Measurements from ENCODE around the gene CEP57. TPM values are rescaled to one million over a fixed set of nuclear protein-coding genes. Genes with fewer than 3 reads are reported as not detected.
"Not testable (repeated sequence)": the region's sequence is repeated elsewhere in the genome, so short reads cannot be mapped to it uniquely, and the experiment has no call there.

The CEP57 gene
- total RNA-seq, 1 experiment from 2014 or later, result 58.0 TPM

- not testable (repeated sequence) for H3K4me2 ChIP-seq (ENCODE audit: insufficient read depth, insufficient read length, low read length); H3K23ac ChIP-seq (ENCODE audit: insufficient read length, low read depth, low read length); H3K79me1 ChIP-seq (ENCODE audit: insufficient read depth, low read depth, low read length, poor library complexity, severe bottlenecking); H4K91ac ChIP-seq (ENCODE audit: insufficient read length, low read depth, low read length); H3K27ac Mint-ChIP-seq; H3K27ac ChIP-seq (ENCODE audit: insufficient read length, low read depth, low read length); H3K9ac ChIP-seq (ENCODE audit: extremely low read depth, insufficient read length, low read length); H3K79me2 ChIP-seq (ENCODE audit: insufficient read depth, low read length); H4K20me1 ChIP-seq (ENCODE audit: control insufficient read depth, insufficient read depth, insufficient read length); H2BK12ac ChIP-seq (ENCODE audit: insufficient read length, low read depth, low read length); H2BK5ac ChIP-seq (ENCODE audit: insufficient read length, low read length); H2BK120ac ChIP-seq (ENCODE audit: low read depth, low read length, poor library complexity, severe bottlenecking); H3K27me3 Mint-ChIP-seq (ENCODE audit: low read depth); H3K27me3 ChIP-seq (ENCODE audit: insufficient read depth, low read length); H3K9me3 ChIP-seq (ENCODE audit: control insufficient read depth, low read depth, low read length); H3K4me3 Mint-ChIP-seq; DNase-seq; H3K9me3 Mint-ChIP-seq; H4K5ac ChIP-seq (ENCODE audit: insufficient read length, low read depth, low read length); H3K4me1 Mint-ChIP-seq; H2BK20ac ChIP-seq (ENCODE audit: low read depth, low read length, poor library complexity, severe bottlenecking); H3K18ac ChIP-seq (ENCODE audit: insufficient read length, low read depth, low read length); H2BK15ac ChIP-seq (ENCODE audit: low read depth, low read length); H4K8ac ChIP-seq (replicated peaks; ENCODE audit: insufficient read length, low read depth, low read length); H3K14ac ChIP-seq (ENCODE audit: insufficient read depth, low read length); H2AFZ ChIP-seq (ENCODE audit: low read length); H3K23me2 ChIP-seq (ENCODE audit: insufficient read length, low read depth, low read length, poor library complexity, severe bottlenecking); H3K56ac ChIP-seq (ENCODE audit: insufficient read length, low read depth, low read length); H3T11ph ChIP-seq (ENCODE audit: low read length); H3K4ac ChIP-seq (ENCODE audit: low read depth, low read length); H3K4me1 ChIP-seq (ENCODE audit: insufficient read depth, low read length); H2AK5ac ChIP-seq (ENCODE audit: insufficient read length, low read length)
- peaks cover 1 to 19% (median 17%) of the 10 kb centered on the region in 3 experiments; a peak in 5 of 7 replicates for H3K36me3 Mint-ChIP-seq (ENCODE audit: insufficient read depth in 1 of 3, low read depth in 3 of 3)
- no CpG with 5 or more reads among the region's 4 CpGs for WGBS (ENCODE audit: extremely low coverage, insufficient read length, low lambda C conversion rate)
Measured at GRCh38 chr11:95860024-95860423, 69.7 kb downstream of the CEP57 start.

All from H9 (cell line).